Cerebellar cortex (tissue), 1 donor: ENCODE data around the gene CLDND1.
"Not testable (repeated sequence)": the region's sequence is repeated elsewhere in the genome, so short reads cannot be mapped to it uniquely, and the experiment has no call there.

ENCODE experiments used
- DNase-seq: peaks from one replicate; pipeline ENCODE4 v3.0.0-alpha.2; 2015; ENCODE audit warnings: low spot score

Gene CLDND1

GRCh38 chr3:98522544-98523281 lies at the start of gene CLDND1:
TSS of gene CLDND1 (minus strand) at chr3:98522902. CDS start at chr3:98521424, 1,478 bp downstream.
- DNase-seq: peak; percentile 98

- DNase-seq: no peak
Observed at GRCh38 chr3:98568402-98568801, 45.7 kb upstream of the CLDND1 start.

- DNase-seq: no peak
Observed at GRCh38 chr3:98567666-98568270, 45.1 kb upstream of the CLDND1 start.

GRCh38 chr3:98565843-98566242 lies 43.1 kb upstream of the CLDND1 start:
- no peak for DNase-seq

- DNase-seq: no peak
Observed at GRCh38 chr3:98565237-98565643, 42.5 kb upstream of the CLDND1 start.

GRCh38 chr3:98564282-98565005 lies 41.7 kb upstream of the CLDND1 start:
- no peak for DNase-seq

- no peak for DNase-seq
Observed at GRCh38 chr3:98563661-98564281, 41.1 kb upstream of the CLDND1 start.

- no peak for DNase-seq
Observed at GRCh38 chr3:98561727-98562521, 39.2 kb upstream of the CLDND1 start.

GRCh38 chr3:98560911-98561310 lies 38.2 kb upstream of the CLDND1 start:
- DNase-seq: no peak

- DNase-seq: not testable (repeated sequence)
Observed at GRCh38 chr3:98559769-98560168, 37.1 kb upstream of the CLDND1 start.

GRCh38 chr3:98558100-98558827 lies 35.6 kb upstream of the CLDND1 start:
- no peak for DNase-seq

- no peak for DNase-seq
Observed at GRCh38 chr3:98557324-98558010, 34.8 kb upstream of the CLDND1 start.

- DNase-seq: no peak
Observed at GRCh38 chr3:98556164-98557130, 33.7 kb upstream of the CLDND1 start.

- DNase-seq: no peak
Observed at GRCh38 chr3:98555025-98555379, 32.3 kb upstream of the CLDND1 start.

- no peak for DNase-seq
Observed at GRCh38 chr3:98554580-98554979, 31.9 kb upstream of the CLDND1 start.

GRCh38 chr3:98553753-98554152 lies 31.1 kb upstream of the CLDND1 start:
- no peak for DNase-seq

GRCh38 chr3:98553021-98553563 lies 30.4 kb upstream of the CLDND1 start:
- no peak for DNase-seq

- no peak for DNase-seq
Observed at GRCh38 chr3:98552232-98553020, 29.7 kb upstream of the CLDND1 start.
